ENCODE data around the gene PTEN. TPM values are rescaled to one million over a fixed set of nuclear protein-coding genes. Genes with fewer than 3 reads are reported as not detected.

PTEN gene
- total RNA-seq, 1 donor from 2014 or later, result 121 TPM

Small RNAs within 50 kb of the gene (small RNA-seq; reads per million reads assigned to genes)
- gene RF00284 (not detected), gene RN7SL78P (not detected)

Other genes starting within 250 kb of the PTEN start
- 12.3 TPM for gene PAPSS2, start 203.7 kb upstream of the PTEN start, total RNA-seq
- 44.7 TPM for gene ATAD1, start 45.4 kb upstream of the PTEN start, total RNA-seq
- gene KLLN, start 92 bp upstream of the PTEN start, total RNA-seq, result 0.25 TPM